ENCODE results near the gene PHTF2.

The PHTF2 gene

DNA sequence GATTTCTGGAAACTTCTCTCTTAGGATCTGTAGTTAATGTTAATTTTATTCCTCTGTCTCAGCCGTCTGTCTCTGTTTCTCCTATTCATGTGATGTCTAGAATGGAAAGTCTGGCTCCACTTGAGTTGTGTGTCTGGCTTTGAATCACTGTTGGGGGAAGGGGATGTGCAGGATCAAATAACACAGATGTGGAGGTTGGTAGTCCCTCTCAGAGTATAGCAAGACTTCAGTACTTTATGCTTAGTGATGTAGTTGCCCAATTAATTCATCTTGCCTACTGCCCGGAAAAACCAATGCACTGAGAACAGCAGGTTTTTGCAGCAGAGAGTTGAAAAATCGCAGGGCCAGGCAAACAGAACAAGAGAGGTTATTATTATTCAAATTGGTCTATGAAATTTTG, 79.2 kb downstream of the PHTF2 start:
- DNase-seq (ENCODE audit: low read depth): no peak

DNA sequence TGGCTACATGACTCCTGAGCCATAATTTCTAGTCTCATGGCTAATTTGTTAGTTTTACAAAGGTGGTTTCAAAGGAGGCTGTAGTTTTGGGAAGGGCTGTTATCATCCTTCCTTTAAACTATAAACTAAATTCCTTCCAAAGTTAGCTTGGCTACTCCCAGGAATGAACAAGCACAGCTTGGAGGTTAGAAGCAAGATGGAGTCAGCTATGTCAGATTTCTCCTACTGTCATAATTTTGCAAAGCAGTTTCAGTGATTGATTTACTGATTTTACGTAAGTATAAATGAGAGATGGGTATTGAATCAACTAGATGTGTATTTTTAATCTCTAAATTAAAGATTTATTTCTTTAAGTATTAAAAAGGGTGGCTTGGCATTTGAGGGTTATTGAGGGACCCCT, 79.9 kb downstream of the PHTF2 start:
- no peak for DNase-seq (ENCODE audit: low read depth)

- DNase-seq (ENCODE audit: low read depth): no peak
Measured at GRCh38 chr7:77879272-77879671, 80.7 kb downstream of the PHTF2 start.

DNA sequence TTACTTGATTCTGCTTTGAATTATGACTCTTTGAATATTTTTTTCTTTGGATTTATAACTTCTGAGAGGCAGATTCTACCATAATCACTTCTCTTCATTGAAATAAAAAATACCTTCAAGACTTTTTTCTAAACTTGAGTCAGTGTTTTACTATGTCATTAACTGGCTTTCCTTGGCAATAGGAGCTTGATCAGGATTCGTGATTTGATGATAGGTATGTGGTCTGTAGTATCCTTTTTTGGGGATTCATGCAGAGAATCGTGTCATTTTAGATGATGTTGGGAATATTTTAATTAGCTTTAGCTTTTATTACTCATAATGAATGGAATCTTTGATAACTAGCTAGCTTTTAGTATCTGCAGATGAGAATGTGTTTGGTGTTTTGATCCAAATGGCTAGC, 83.3 kb downstream of the PHTF2 start:
- DNase-seq (ENCODE audit: low read depth): no peak

GRCh38 chr7:77885155-77885554, 86.6 kb downstream of the PHTF2 start:
- no peak for DNase-seq (ENCODE audit: low read depth)

DNA sequence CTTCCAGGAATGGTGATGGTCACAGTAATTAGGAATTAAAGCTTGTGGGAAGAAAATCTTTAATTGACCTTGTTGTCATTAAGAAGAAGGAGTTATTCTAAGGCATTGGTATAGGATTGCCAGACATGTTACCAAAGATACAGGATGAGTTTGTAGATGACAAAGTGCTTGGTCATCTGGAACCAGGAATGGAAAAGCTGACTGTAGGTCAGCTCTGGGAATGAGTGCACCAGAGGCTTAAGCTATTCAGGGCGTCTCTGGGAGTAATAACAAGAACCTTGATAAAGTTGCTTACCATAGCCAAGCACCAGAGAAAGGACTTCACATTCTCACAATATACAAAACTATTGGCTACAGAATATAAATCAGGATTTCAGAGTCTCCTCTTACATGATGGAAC, 89.0 kb downstream of the PHTF2 start:
- DNase-seq (ENCODE audit: low read depth): no peak

- DNase-seq (ENCODE audit: low read depth): no peak
Measured at GRCh38 chr7:77888998-77889397, 90.4 kb downstream of the PHTF2 start.

DNA sequence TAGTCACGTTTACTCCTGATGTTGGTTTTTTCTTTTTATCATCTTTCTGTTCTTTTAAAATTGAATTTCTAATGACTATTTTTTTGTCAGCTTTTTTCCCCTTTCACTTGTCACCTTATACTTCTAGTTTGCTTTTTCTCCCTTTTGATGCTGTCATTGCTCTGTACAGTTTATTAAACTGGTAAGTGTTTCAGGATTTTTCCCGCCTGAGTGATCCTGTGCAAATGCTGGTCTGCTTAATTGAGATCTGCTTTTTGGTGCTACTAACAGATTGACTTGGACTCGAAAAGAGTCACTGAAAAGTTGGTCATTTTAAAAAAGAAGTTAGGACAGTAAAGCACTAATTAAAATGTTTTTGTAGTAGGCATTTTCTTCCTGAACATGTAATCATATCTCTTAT, 95.2 kb downstream of the PHTF2 start:
- DNase-seq (ENCODE audit: low read depth): no peak

DNA sequence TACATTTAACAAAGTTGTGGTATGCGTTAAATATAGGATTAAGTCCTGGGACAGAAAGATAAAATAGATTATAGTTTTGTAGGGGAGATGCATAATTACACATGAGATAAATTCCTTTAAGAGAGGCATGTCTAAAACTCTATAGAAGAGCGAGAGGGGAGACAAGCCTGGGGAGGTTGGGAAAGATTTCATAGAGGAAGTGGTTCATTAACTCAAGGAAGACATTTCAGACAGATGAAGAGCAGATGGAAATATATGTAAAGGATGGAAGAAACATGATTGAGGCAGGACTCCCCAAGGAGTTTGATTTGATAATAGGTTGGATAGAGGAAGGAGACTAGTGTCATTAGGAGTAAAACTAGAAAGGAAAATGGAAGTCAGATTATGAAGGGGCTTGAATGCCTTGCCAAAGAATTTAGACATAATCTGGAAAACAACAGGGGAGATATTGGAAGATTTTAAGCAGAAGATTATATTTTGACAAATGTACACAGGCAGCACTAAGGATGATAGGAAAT, 96.1 kb downstream of the PHTF2 start:
- no peak for DNase-seq (ENCODE audit: low read depth)

GRCh38 chr7:77895905-77896304, 97.3 kb downstream of the PHTF2 start:
- DNase-seq (ENCODE audit: low read depth): no peak

DNA sequence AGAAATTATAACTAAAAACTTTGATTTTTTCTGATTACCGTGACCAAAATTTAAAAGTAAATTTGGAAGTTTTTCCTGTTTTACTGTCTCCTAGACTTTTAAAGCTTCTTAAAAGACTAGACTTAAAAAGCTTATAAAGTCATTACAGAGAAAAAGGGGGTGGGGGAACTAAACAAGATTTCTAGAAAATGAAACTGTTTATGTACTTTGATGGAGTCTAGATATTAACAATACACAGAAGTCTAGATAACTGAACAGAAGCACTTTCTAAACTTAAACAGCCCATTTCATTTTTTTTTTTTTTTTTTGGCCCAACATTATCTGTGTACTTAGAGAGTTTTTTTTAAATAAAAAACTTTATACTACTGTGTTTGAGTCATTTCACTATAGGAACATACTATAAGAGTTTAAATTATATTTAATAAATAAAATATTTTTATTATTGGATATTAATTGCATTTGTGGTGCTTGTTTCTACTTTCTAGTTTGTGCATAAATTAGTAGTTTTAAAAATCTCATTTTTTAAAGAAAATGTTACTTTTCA, 98.5 kb downstream of the PHTF2 start:
- no peak for DNase-seq (ENCODE audit: low read depth)

GRCh38 chr7:77899516-77899915, 100.9 kb downstream of the PHTF2 start:
- DNase-seq (ENCODE audit: low read depth): no peak

DNA sequence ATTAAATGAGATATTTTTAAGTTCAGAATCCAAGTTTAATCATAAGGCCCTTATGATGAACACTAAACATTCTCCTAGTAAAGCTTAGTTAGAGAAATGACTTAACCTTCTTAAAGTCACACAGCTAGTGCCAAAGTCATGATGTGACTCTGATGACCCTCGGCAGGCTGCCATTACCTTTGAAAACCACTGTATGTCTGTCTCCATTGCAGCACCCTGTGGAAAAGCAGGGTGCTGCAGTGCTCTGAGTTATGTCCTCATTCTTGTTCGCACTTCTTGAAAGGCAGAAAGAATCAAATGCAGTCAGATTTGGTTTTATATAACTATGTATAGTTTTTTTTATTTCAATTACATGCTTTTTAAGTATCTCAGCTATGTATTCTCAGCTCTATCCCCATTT, 105.0 kb downstream of the PHTF2 start:
- no peak for DNase-seq (ENCODE audit: low read depth)

DNA sequence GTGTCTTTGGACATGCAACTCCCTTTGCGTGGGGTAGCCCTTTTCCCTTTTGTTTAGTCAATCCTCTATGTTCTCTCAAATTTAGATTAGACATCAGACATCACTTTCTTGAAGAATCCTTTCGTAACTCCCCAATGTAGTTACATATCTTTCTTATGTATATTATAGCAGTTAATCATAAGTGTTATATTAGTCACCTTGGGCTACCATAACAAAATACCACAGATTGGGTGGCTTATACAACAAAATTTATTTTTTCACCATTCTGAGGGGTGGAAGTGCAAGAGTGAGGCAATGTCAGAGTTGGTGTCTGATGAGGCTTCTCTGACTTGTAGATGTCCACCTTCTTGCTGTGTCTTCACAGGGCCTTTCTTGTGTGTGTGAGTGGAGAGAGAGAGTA, 105.7 kb downstream of the PHTF2 start:
- DNase-seq (ENCODE audit: low read depth): no peak

DNA sequence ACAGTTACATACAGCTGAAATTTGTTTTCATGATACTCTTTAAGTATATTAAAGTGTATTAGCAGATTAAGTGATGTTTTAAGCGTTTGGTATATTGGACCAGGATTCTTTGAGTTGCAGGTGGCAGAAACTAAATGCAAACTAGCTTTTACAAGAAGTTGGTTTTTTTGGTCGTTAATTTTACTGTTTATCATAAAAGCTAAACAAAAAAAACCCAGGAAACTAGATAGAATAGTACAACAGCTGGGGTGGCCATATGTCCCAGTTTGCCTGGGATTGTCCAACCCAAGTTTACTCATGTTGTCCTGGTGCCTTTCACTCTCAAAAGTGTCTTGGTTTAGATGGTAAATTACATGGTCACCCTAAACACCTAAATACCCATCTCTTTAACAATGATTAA, 108.7 kb downstream of the PHTF2 start:
- no peak for DNase-seq (ENCODE audit: low read depth)

- DNase-seq (ENCODE audit: low read depth): no peak
Measured at GRCh38 chr7:77908664-77909063, 110.1 kb downstream of the PHTF2 start.

- no peak for DNase-seq (ENCODE audit: low read depth)
Measured at GRCh38 chr7:77910124-77910523, 111.6 kb downstream of the PHTF2 start.

- no peak for DNase-seq (ENCODE audit: low read depth)
Measured at GRCh38 chr7:77912293-77912692, 113.7 kb downstream of the PHTF2 start.

- DNase-seq (ENCODE audit: low read depth): no peak
Measured at GRCh38 chr7:77913977-77914607, 115.5 kb downstream of the PHTF2 start.

DNA sequence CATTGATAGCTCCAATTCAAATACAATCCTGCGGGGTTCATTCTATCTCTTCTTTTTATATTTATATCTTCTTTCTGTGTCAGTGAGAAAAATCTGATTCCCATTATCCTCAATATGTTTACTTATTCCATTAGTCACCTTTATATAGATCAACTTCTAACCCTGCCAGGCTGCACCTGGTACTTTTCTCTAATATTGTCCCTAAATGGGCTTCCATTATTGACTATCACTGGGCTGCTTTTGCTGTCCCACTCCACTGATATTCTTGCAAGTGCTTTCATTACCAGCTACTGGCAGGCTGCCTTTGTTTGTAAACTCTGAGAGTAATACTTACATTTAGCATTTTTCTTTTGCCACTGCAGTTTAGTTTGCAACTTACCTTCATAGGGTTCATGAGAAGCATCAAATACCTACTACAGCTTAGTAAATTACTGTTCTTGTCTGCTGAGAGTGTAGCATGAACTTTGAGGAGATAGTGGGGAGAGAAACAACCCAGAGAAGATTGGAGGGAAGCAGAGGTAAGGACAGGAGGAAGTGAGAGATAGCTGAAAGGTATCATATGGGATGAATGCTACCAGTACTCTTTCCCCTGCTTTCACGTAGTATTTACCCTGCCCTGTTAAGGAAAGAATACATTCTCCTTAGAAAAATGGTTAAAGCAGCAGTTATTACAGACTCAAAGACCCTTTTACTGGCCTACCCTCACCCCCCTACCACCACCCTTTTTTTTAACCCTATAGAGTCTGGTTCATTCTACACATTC, 119.1 kb downstream of the PHTF2 start:
- no peak for DNase-seq (ENCODE audit: low read depth)

- DNase-seq (ENCODE audit: low read depth): no peak
Measured at GRCh38 chr7:77918676-77919075, 120.1 kb downstream of the PHTF2 start.

DNA sequence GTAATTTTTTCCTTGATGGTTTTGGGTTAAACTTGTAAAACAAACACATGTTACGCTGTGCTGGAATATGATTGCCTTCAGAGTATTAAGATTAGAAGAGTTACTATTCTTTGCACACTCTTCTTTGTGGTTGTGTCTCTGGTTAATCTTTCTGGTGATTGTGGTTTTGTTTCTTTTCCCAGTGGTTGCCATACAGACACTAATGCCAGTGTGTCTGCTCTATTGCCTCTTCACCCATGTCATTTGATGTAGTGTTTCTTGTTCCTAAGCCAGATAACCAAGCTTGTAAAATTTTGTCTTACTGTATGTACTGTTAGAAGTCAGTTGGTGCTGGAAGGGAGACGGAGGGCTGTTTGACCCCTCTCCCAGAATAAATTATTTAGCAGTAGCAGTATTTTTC, 124.8 kb downstream of the PHTF2 start:
- DNase-seq (ENCODE audit: low read depth): no peak

DNA sequence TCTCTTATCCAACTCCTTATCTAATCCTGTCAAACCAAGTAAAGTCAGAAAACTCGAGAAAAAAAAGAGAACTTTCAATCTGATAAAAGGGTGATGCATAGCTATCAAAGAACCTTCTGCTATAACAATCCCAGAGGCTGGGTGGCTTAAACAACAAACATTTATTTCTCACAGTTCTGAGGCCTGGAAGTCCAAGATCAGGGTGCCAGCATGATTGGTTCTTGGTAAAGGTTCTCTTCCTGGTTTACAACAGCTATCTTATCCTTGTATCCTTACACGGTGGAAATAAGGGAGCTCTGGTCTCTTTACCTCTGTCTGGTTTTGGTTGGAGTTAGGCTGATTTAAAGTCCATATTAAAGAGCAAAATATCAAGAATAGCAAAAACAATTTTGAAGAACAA, 131.9 kb downstream of the PHTF2 start:
- no peak for DNase-seq (ENCODE audit: low read depth)

DNA sequence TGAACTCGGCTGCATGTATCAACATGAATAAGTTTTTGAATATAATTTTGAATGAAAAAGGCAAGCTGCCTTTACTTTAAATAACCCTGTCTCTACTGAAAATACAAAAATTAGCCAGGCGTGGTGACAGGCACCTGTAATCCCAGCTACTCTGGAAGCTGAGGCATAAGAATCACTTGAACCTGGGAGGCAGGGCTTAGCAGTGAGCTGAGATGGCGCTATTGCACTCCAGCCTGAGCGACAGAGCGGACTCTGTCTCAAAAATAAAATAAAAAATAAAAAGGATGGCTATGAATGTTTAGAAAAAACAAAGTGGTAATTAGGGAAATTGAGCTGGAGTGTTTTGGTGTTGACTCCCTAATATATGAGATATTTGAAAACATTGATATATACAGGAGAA, 133.3 kb downstream of the PHTF2 start:
- no peak for DNase-seq (ENCODE audit: low read depth)
